OCI-LY1 (cell line): ENCODE results near the gene COL12A1.

ENCODE experiments used
- H2AFZ ChIP-seq: fragments of 200-600 bp; sonication (generic), shearing (Covaris generic); 2 replicates; pipeline ENCODE4 v1.6.0; 2014; ENCODE audit warnings: antibody characterized with exemption, mild to moderate bottlenecking, low read length
- H3F3A ChIP-seq: fragments of 200-600 bp; sonication (generic), shearing (Covaris generic); 2 replicates; pipeline ENCODE4 v1.6.0; 2014; ENCODE audit warnings: mild to moderate bottlenecking, antibody characterized with exemption, low read length, moderate library complexity; ENCODE audit not compliant: insufficient read depth
- H3K27ac ChIP-seq: fragments of 200-600 bp; sonication (generic); 2 replicates; pipeline ENCODE4 v1.5.1; 2014; ENCODE audit warnings: low read length, mixed run types, mild to moderate bottlenecking, low read depth; ENCODE audit not compliant: poor library complexity, severe bottlenecking
- H3K27me3 ChIP-seq: fragments of 200-600 bp; sonication (generic); 2 replicates; pipeline ENCODE4 v1.6.0; 2014; ENCODE audit warnings: antibody characterized with exemption, mild to moderate bottlenecking, low read length, moderate library complexity; ENCODE audit not compliant: insufficient read depth
- H3K36me3 ChIP-seq: fragments of 200-600 bp; sonication (generic); 2 replicates; pipeline ENCODE4 v1.6.1; 2014; ENCODE audit warnings: mild to moderate bottlenecking, antibody characterized with exemption, low read length, moderate library complexity, mixed read lengths; ENCODE audit not compliant: insufficient read depth
- H3K4me1 ChIP-seq: fragments of 200-600 bp; sonication (generic); 2 replicates; pipeline ENCODE4 v1.5.1; 2014; ENCODE audit warnings: mild to moderate bottlenecking, low read length, moderate library complexity; ENCODE audit not compliant: insufficient read depth, severe bottlenecking
- H3K4me2 ChIP-seq: fragments of 200-600 bp; sonication (generic), shearing (Covaris generic); 2 replicates; pipeline ENCODE4 v1.6.1; 2014; ENCODE audit warnings: low read length
- H3K4me3 ChIP-seq: fragments of 200-600 bp; sonication (generic); 2 replicates; pipeline ENCODE4 v1.5.1; 2014; ENCODE audit warnings: low read length, low read depth, mild to moderate bottlenecking, mixed read lengths; ENCODE audit not compliant: poor library complexity, severe bottlenecking
- H3K79me2 ChIP-seq: fragments of 200-600 bp; shearing (Covaris generic); 2 replicates; pipeline ENCODE4 v1.6.1; 2016; ENCODE audit warnings: mixed run types, low read length, mixed read lengths; ENCODE audit not compliant: insufficient read depth
- H3K9ac ChIP-seq: fragments of 200-600 bp; sonication (generic), shearing (Covaris generic); 2 replicates; pipeline ENCODE4 v1.6.1; 2014; ENCODE audit warnings: mild to moderate bottlenecking, low read length, mixed read lengths
- H3K9me2 ChIP-seq: fragments of 200-600 bp; sonication (generic), shearing (Covaris generic); 2 replicates; pipeline ENCODE4 v1.6.1; 2014; ENCODE audit warnings: low read depth, mild to moderate bottlenecking, low read length, mixed read lengths
- H3K9me3 ChIP-seq: fragments of 200-600 bp; shearing (Covaris generic); 2 replicates; pipeline ENCODE4 v1.6.1; 2014; ENCODE audit warnings: low read length, mixed read lengths
- H4K20me1 ChIP-seq: fragments of 200-600 bp; sonication (generic), shearing (Covaris generic); 2 replicates; pipeline ENCODE4 v1.6.0; 2016; ENCODE audit warnings: mild to moderate bottlenecking, low read length; ENCODE audit not compliant: insufficient read depth
- CTCF ChIP-seq: fragments of 200-600 bp; sonication (generic), shearing (Covaris generic); IDR thresholded peaks from 2 replicates; pipeline ENCODE4 v1.5.1; 2017; ENCODE audit warnings: mild to moderate bottlenecking, antibody characterized with exemption, low read length, moderate library complexity, mixed read lengths
- EZH2 ChIP-seq: fragments of 200-600 bp; sonication (generic), shearing (Covaris generic); IDR thresholded peaks from 2 replicates; pipeline ENCODE4 v1.8.0; 2017; ENCODE audit warnings: borderline replicate concordance, mixed run types, mild to moderate bottlenecking, antibody characterized with exemption, low read length, moderate library complexity, mixed read lengths

The COL12A1 gene

GRCh38 chr6:75084018-75084417 lies 121.8 kb downstream of the COL12A1 start:
- Histone ChIP-seq H3F3A (no peaks in the 10 kb centered on the region), H4K20me1 (no peaks in the 10 kb centered on the region), H3K9me3 (no peaks in the 10 kb centered on the region), H3K27me3 (no peaks in the 10 kb centered on the region), H2AFZ (no peak overlapping the region), H3K79me2 (no peaks in the 10 kb centered on the region), H3K4me1 (no peaks in the 10 kb centered on the region), H3K27ac (no peak overlapping the region), H3K9me2 (no peaks in the 10 kb centered on the region), H3K4me2 (no peak overlapping the region), H3K36me3 (no peaks in the 10 kb centered on the region), H3K9ac (no peak overlapping the region), H3K4me3 (no peak overlapping the region)
- no peak for TF ChIP-seq EZH2
- no peak for TF ChIP-seq CTCF

- H2AFZ ChIP-seq, result no peak overlapping the region
- no peaks in the 10 kb centered on the region for H3K27me3 ChIP-seq
- H3K4me1 ChIP-seq, result no peaks in the 10 kb centered on the region
- no peaks in the 10 kb centered on the region for H3K36me3 ChIP-seq
- no peaks in the 10 kb centered on the region for H3K9me3 ChIP-seq
- no peak overlapping the region for H3K9ac ChIP-seq
- H3K4me2 ChIP-seq, result no peak overlapping the region
- H3F3A ChIP-seq, result no peaks in the 10 kb centered on the region
- no peaks in the 10 kb centered on the region for H3K9me2 ChIP-seq
- no peak for TF ChIP-seq EZH2
- TF ChIP-seq CTCF, result no peak
- no peak overlapping the region for H3K27ac ChIP-seq
- no peaks in the 10 kb centered on the region for H3K79me2 ChIP-seq
- no peak overlapping the region for H3K4me3 ChIP-seq
- H4K20me1 ChIP-seq, result no peaks in the 10 kb centered on the region
These were observed 123.9 kb downstream of the COL12A1 start for GRCh38 chr6:75081921-75082320.

- Histone ChIP-seq H3K4me1 (no peaks in the 10 kb centered on the region), H2AFZ (no peak overlapping the region), H3K9me2 (no peaks in the 10 kb centered on the region), H4K20me1 (no peaks in the 10 kb centered on the region), H3K27me3 (no peaks in the 10 kb centered on the region), H3K9me3 (no peaks in the 10 kb centered on the region), H3K4me3 (no peak overlapping the region), H3K27ac (no peak overlapping the region), H3F3A (no peaks in the 10 kb centered on the region), H3K4me2 (no peak overlapping the region), H3K36me3 (no peaks in the 10 kb centered on the region), H3K79me2 (no peaks in the 10 kb centered on the region), H3K9ac (no peak overlapping the region)
- TF ChIP-seq CTCF (no peak), EZH2 (no peak)
These were observed 124.8 kb downstream of the COL12A1 start for GRCh38 chr6:75081047-75081446.
